IMR-90 (cell line): Measurements from ENCODE around the gene MED26.

Experiments used
- FOS ChIP-seq: fragments of 150-350 bp; IDR thresholded peaks from 2 replicates; pipeline ENCODE4 v1.6.1; 2016; ENCODE audit warnings: low read depth, low read length
- NFE2L2 ChIP-seq: fragments of 150-350 bp; IDR thresholded peaks from 2 replicates; pipeline ENCODE4 v1.6.1; 2016; ENCODE audit warnings: low read depth, mild to moderate bottlenecking, low read length
- POLR2A ChIP-seq: IDR thresholded peaks from 2 replicates; pipeline ENCODE4 v1.6.1; 2012; ENCODE audit warnings: mild to moderate bottlenecking, low read depth, low read length
- RAD21 ChIP-seq: IDR thresholded peaks from 2 replicates; pipeline ENCODE4 v1.6.1; 2012; ENCODE audit warnings: low read length, improper control_type of control experiment
- RCOR1 ChIP-seq: IDR thresholded peaks from 2 replicates; pipeline ENCODE4 v1.6.1; 2012; ENCODE audit warnings: mild to moderate bottlenecking, low read length, improper control_type of control experiment; ENCODE audit not compliant: insufficient replicate concordance
- RFX5 ChIP-seq: IDR thresholded peaks from 2 replicates; pipeline ENCODE4 v1.8.0; 2012; ENCODE audit warnings: low read depth, mild to moderate bottlenecking, low read length, moderate library complexity
- TF ChIP-seq, protein P1 (sequence below): conservative IDR thresholded peaks from 2 replicates; pipeline ENCODE4 v1.5.1; 2012; ENCODE audit warnings: mild to moderate bottlenecking, low read depth, low read length, improper control_type of control experiment

- TF ChIP-seq POLR2A (no peak), RCOR1 (no peak), FOS (no peak), RFX5 (no peak), NFE2L2 (no peak), RAD21 (no peak)
- TF ChIP-seq, protein P1, sequence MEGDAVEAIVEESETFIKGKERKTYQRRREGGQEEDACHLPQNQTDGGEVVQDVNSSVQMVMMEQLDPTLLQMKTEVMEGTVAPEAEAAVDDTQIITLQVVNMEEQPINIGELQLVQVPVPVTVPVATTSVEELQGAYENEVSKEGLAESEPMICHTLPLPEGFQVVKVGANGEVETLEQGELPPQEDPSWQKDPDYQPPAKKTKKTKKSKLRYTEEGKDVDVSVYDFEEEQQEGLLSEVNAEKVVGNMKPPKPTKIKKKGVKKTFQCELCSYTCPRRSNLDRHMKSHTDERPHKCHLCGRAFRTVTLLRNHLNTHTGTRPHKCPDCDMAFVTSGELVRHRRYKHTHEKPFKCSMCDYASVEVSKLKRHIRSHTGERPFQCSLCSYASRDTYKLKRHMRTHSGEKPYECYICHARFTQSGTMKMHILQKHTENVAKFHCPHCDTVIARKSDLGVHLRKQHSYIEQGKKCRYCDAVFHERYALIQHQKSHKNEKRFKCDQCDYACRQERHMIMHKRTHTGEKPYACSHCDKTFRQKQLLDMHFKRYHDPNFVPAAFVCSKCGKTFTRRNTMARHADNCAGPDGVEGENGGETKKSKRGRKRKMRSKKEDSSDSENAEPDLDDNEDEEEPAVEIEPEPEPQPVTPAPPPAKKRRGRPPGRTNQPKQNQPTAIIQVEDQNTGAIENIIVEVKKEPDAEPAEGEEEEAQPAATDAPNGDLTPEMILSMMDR, result no peak
Observed at GRCh38 chr19:16645140-16645539, 17.1 kb upstream of the MED26 start.
